Astrocyte (in vitro differentiated cells and primary cell): ENCODE data around the gene PPP2R3C. TPM values are rescaled to one million over a fixed set of nuclear protein-coding genes. Genes with fewer than 3 reads are reported as not detected.

ENCODE experiments used
- DNase-seq: peaks from one replicate; pipeline ENCODE4 v3.0.0-alpha.2; 2010; ENCODE audit warnings: low read depth
- FAIRE-seq: peaks from 2 replicates; lab custom pipeline; 2011; peaks lifted over from hg19 to GRCh38; lab: Jason Lieb, UNC
- H2AFZ ChIP-seq: 2 replicates; pipeline ENCODE4 v1.6.0; 2012; ENCODE audit warnings: low read depth, low read length, inconsistent platforms
- H3K27ac ChIP-seq: 2 replicates; pipeline ENCODE4 v1.5.1; 2011; ENCODE audit warnings: low read depth, low read length, inconsistent platforms
- H3K27me3 ChIP-seq: 2 replicates; pipeline ENCODE4 v1.6.0; 2011; ENCODE audit warnings: low read length, inconsistent platforms; ENCODE audit not compliant: insufficient read depth
- H3K36me3 ChIP-seq: 2 replicates; pipeline ENCODE4 v1.5.1; 2011; ENCODE audit warnings: low read length, inconsistent platforms; ENCODE audit not compliant: insufficient read depth
- H3K4me1 ChIP-seq: 2 replicates; pipeline ENCODE4 v1.5.1; 2011; ENCODE audit warnings: low read length, inconsistent platforms; ENCODE audit not compliant: insufficient read depth
- H3K4me2 ChIP-seq: 2 replicates; pipeline ENCODE4 v1.6.0; 2012; ENCODE audit warnings: low read length, inconsistent platforms
- H3K4me3 ChIP-seq: 2 replicates; pipeline ENCODE4 v1.5.1; 2011; ENCODE audit warnings: low read depth, mild to moderate bottlenecking, low read length, inconsistent platforms; ENCODE audit not compliant: insufficient read depth
- H3K79me2 ChIP-seq: 2 replicates; pipeline ENCODE4 v1.6.0; 2012; ENCODE audit warnings: mild to moderate bottlenecking, low read length, inconsistent platforms; ENCODE audit not compliant: insufficient read depth
- H3K9ac ChIP-seq: 2 replicates; pipeline ENCODE4 v1.6.0; 2012; ENCODE audit warnings: mild to moderate bottlenecking, low read length, inconsistent platforms
- H3K9me3 ChIP-seq: 2 replicates; pipeline ENCODE4 v1.5.1; 2012; ENCODE audit warnings: low read depth, mild to moderate bottlenecking, low read length, inconsistent platforms; ENCODE audit not compliant: insufficient read depth
- H4K20me1 ChIP-seq: 2 replicates; pipeline ENCODE4 v1.6.0; 2012; ENCODE audit warnings: low read length, inconsistent platforms; ENCODE audit not compliant: insufficient read depth
- H3K27ac Mint-ChIP-seq: one replicate; pipeline ENCODE4 v1.8.0; 2021; ENCODE audit warnings: mild to moderate bottlenecking, mixed read lengths; ENCODE audit not compliant: unreplicated experiment
- H3K27me3 Mint-ChIP-seq: one replicate; pipeline ENCODE4 v1.8.0; 2021; ENCODE audit warnings: low read depth, mixed read lengths; ENCODE audit not compliant: unreplicated experiment
- H3K36me3 Mint-ChIP-seq: one replicate; pipeline ENCODE4 v1.8.0; 2021; ENCODE audit warnings: low read depth, mixed read lengths; ENCODE audit not compliant: unreplicated experiment
- H3K4me1 Mint-ChIP-seq: one replicate; pipeline ENCODE4 v1.8.0; 2021; ENCODE audit warnings: low read depth, mixed read lengths; ENCODE audit not compliant: unreplicated experiment
- H3K4me3 Mint-ChIP-seq: one replicate; pipeline ENCODE4 v1.8.0; 2021; ENCODE audit warnings: mild to moderate bottlenecking, moderate library complexity, mixed read lengths; ENCODE audit not compliant: unreplicated experiment
- H3K9me3 Mint-ChIP-seq: one replicate; pipeline ENCODE4 v1.8.0; 2021; ENCODE audit warnings: mild to moderate bottlenecking, mixed read lengths; ENCODE audit not compliant: unreplicated experiment
- CTCF ChIP-seq: IDR thresholded peaks from 2 replicates; pipeline ENCODE4 v1.5.1; 2011; ENCODE audit warnings: low read depth, mild to moderate bottlenecking, inconsistent platforms, low read length, moderate library complexity; ENCODE audit not compliant: insufficient read depth
- EZH2 ChIP-seq: IDR thresholded peaks from 2 replicates; pipeline ENCODE4 v1.6.1; 2012; ENCODE audit warnings: mild to moderate bottlenecking, low read length, inconsistent platforms; ENCODE audit not compliant: insufficient read depth
- total RNA-seq: library from RNA; stranded (reverse); gene quantifications from 2 replicates; pipeline ENCODE4 v1.2.1, GENCODE V29; 2021

PPP2R3C gene
- total RNA-seq, 1 donor from 2014 or later = 28.3 TPM

GRCh38 chr14:35046048-35046750 lies 75.6 kb downstream of the PPP2R3C start, which contains the start of gene FAM177A1:
Gene FAM177A1 (plus strand): TSS chr14:35046272. CDS start chr14:35046464, 192 bp downstream.
- TF ChIP-seq CTCF (no peak), EZH2 (no peak)
- H3K4me1 ChIP-seq = peaks cover 3% of the 10 kb centered on the region
- H3K4me2 ChIP-seq = peak within 1 kb of the TSS; percentile 98
- H3K36me3 Mint-ChIP-seq = no peaks in the 10 kb centered on the region
- H3K36me3 ChIP-seq = no peaks in the 10 kb centered on the region
- no peaks in the 10 kb centered on the region for H3K27me3 ChIP-seq
- H3K27me3 Mint-ChIP-seq = no peaks in the 10 kb centered on the region
- peak within 1 kb of the TSS; percentile 87 for H2AFZ ChIP-seq
- H3K4me3 ChIP-seq = peak within 1 kb of the TSS; percentile 93
- H4K20me1 ChIP-seq = peaks cover 12% of the 10 kb centered on the region
- no peaks in the 10 kb centered on the region for H3K9me3 ChIP-seq
- peak within 1 kb of the TSS; percentile 93 for H3K4me3 Mint-ChIP-seq
- H3K27ac Mint-ChIP-seq = peak within 1 kb of the TSS; percentile 97
- H3K9me3 Mint-ChIP-seq = no peaks in the 10 kb centered on the region
- no peak for FAIRE-seq
- peak within 1 kb of the TSS; percentile 98 for H3K9ac ChIP-seq
- H3K4me1 Mint-ChIP-seq = peaks cover 11% of the 10 kb centered on the region
- H3K79me2 ChIP-seq = peaks cover 32% of the 10 kb centered on the region
- peak; percentile 93 for DNase-seq
- H3K27ac ChIP-seq = peak within 1 kb of the TSS; percentile 98

GRCh38 chr14:35045798-35046047 lies 76.1 kb downstream of the PPP2R3C start:
- peak overlapping the region; percentile 93 for H3K4me3 ChIP-seq
- H3K27me3 ChIP-seq = no peaks in the 10 kb centered on the region
- no peak for TF ChIP-seq EZH2
- no peak for TF ChIP-seq CTCF
- no peaks in the 10 kb centered on the region for H3K36me3 Mint-ChIP-seq
- no peak for DNase-seq
- peak overlapping the region; percentile 98 for H3K9ac ChIP-seq
- peak overlapping the region; percentile 93 for H3K4me3 Mint-ChIP-seq
- peaks cover 28% of the 10 kb centered on the region for H3K79me2 ChIP-seq
- H3K27me3 Mint-ChIP-seq = no peaks in the 10 kb centered on the region
- H3K36me3 ChIP-seq = no peaks in the 10 kb centered on the region
- H3K27ac Mint-ChIP-seq = peak overlapping the region; percentile 97
- peaks cover 12% of the 10 kb centered on the region for H4K20me1 ChIP-seq
- H3K4me1 ChIP-seq = peaks cover 3% of the 10 kb centered on the region
- H3K9me3 ChIP-seq = no peaks in the 10 kb centered on the region
- H3K4me2 ChIP-seq = peak overlapping the region; percentile 98
- no peak for FAIRE-seq
- H3K9me3 Mint-ChIP-seq = no peaks in the 10 kb centered on the region
- peak overlapping the region; percentile 98 for H3K27ac ChIP-seq
- H2AFZ ChIP-seq = peak overlapping the region; percentile 77
- peaks cover 10% of the 10 kb centered on the region for H3K4me1 Mint-ChIP-seq
